Transverse colon (tissue), 4 donors: Measurements from ENCODE around the gene RPS19BP1. TPM values are rescaled to one million over a fixed set of nuclear protein-coding genes. Genes with fewer than 3 reads are reported as not detected.

Experiments used
- DNase-seq: peaks from one replicate; pipeline ENCODE4 v3.0.0-alpha.2; 2019
- H3K27ac ChIP-seq, 4 donors: fragments of 200-600 bp; sonication (generic); 2 replicates each; pipeline ENCODE4 v1.5.1; 2016 to 2018; ENCODE audit warnings: inconsistent platforms in 4 of 4
- H3K27me3 ChIP-seq: fragments of 200-600 bp; sonication (generic); 2 replicates; pipeline ENCODE4 v1.5.1; 2017; ENCODE audit warnings: inconsistent platforms
- H3K36me3 ChIP-seq, 4 donors: fragments of 200-600 bp; sonication (generic); 2 replicates each; pipeline ENCODE4 v1.5.1; 2017 to 2019; ENCODE audit warnings: inconsistent platforms in 4 of 4
- H3K4me1 ChIP-seq, 4 donors: fragments of 200-600 bp; sonication (generic); 2 replicates each; pipeline ENCODE4 v1.5.1; 2017 to 2020; ENCODE audit warnings: inconsistent platforms in 4 of 4
- H3K4me3 ChIP-seq, 4 donors: fragments of 200-600 bp; sonication (generic); 1 replicate in 1 of 4; 2 replicates in 3 of 4; pipeline versions ENCODE4 v1.5.1 to v1.6.1; 2017 to 2019; ENCODE audit warnings: inconsistent platforms in 4 of 4
- H3K9me3 ChIP-seq, 2 donors: fragments of 200-600 bp; sonication (generic); 2 replicates each; pipeline ENCODE4 v1.5.1; 2017 to 2019; ENCODE audit warnings: inconsistent platforms in 2 of 2
- EP300 ChIP-seq: sonication (generic); formaldehyde crosslinking; IDR thresholded peaks from one replicate; pipeline ENCODE4 v1.6.1; 2017; ENCODE audit warnings: antibody characterized with exemption, low read depth
- POLR2A ChIP-seq: fragments of 450-650 bp; IDR thresholded peaks from one replicate; pipeline ENCODE4 v1.6.1; 2016; ENCODE audit warnings: antibody characterized with exemption, mild to moderate bottlenecking, moderate library complexity
- POLR2AphosphoS5 ChIP-seq, 3 donors: sonication (generic); formaldehyde crosslinking; IDR thresholded peaks; one replicate each; pipeline ENCODE4 v1.6.1; 2016; ENCODE audit warnings: antibody characterized with exemption in 3 of 3
- WGBS, 2 donors: methylation state at CpG; one replicate each; pipeline ENCODE4 v1.1.5; 2018; ENCODE audit warnings: low coverage in 1 of 2; 5-methylcytosine and 5-hydroxymethylcytosine counted together
- in situ Hi-C, 4 donors: fragments of 200-750 bp; cut with MboI; loops; one replicate each; pipeline versions ENCODE4 v1.15.0 to v1.15.1; 2017; ENCODE audit warnings: low sequenced_read_pairs in 3 of 4, low pct_ligation_motif_present in 1 of 4, low pct_unique_long_range_greater_than_20kb in 1 of 4
- intact Hi-C: fragments of 100-400 bp; cut with DNase I; formaldehyde crosslinking; loops from one replicate; pipeline ENCODE4 v1.15.1; 2023; ENCODE audit warnings: low total_unique reads
- total RNA-seq, 4 donors: library from RNA; depleted of rRNA; stranded (reverse); fragments of >200 nt; gene quantifications; one replicate each; pipeline ENCODE4 v1.1.0, GENCODE V29; 2016
- TF ChIP-seq, protein P1 (sequence below), 5 experiments: fragments of 200-600 bp in 3 of 5; fragments of 450-650 bp in 2 of 5; sonication (generic) in 3 of 5; IDR thresholded peaks; 1 replicate in 2 of 5; 2 replicates in 3 of 5; pipeline ENCODE4 v1.5.1; 2016 to 2017; ENCODE audit warnings: antibody characterized with exemption in 5 of 5, inconsistent platforms in 3 of 5, mild to moderate bottlenecking in 2 of 5, moderate library complexity in 1 of 5

Gene RPS19BP1
- total RNA-seq, 4 donors from 2014 or later, result 20.5 to 153 (median 97.8) TPM

DNA sequence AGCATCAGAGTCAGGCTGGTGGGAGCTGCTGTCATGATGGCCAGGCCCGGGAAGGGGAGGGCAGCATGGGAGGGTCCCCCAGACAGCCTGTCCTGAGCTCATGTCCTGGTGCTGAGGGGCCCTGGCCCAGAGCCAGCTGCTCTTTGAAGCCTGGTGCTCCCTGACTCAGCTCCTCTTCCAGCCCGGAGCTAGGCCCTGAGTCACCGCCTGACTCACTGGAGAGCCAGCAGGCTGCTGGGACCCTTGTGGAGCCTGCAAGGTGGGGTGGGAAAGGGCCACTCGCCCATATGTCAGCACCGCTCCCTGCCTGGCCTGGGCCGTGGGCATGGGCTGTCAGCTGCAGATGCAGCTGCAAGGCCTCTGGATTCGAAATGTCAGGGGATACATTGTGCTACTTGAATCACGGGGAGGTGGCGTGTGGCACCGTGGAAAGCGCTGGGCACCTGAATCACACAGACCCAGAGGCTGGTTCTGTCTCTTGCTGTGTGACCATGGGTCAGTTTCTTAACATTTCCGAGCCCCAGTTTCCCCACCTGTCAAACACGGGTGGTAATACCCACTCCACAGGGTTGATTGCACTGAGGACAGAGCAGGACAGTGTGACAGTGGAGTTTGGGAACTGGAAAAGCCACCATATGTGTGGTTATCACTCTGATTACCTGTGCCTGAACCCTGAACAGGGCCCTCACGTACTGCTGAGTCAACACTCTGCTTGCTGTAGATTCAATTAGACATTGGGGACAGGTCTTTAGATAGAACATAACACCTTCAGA lies 42.4 kb upstream of the RPS19BP1 start:
- H3K4me3 ChIP-seq, result no peak overlapping the region
- H3K27ac ChIP-seq, result no peak overlapping the region
- H3K9me3 ChIP-seq, result no peaks in the 10 kb centered on the region
- no peak for TF ChIP-seq POLR2AphosphoS5 (IDR thresholded peaks at IDR 0.05)
- TF ChIP-seq, protein P1, sequence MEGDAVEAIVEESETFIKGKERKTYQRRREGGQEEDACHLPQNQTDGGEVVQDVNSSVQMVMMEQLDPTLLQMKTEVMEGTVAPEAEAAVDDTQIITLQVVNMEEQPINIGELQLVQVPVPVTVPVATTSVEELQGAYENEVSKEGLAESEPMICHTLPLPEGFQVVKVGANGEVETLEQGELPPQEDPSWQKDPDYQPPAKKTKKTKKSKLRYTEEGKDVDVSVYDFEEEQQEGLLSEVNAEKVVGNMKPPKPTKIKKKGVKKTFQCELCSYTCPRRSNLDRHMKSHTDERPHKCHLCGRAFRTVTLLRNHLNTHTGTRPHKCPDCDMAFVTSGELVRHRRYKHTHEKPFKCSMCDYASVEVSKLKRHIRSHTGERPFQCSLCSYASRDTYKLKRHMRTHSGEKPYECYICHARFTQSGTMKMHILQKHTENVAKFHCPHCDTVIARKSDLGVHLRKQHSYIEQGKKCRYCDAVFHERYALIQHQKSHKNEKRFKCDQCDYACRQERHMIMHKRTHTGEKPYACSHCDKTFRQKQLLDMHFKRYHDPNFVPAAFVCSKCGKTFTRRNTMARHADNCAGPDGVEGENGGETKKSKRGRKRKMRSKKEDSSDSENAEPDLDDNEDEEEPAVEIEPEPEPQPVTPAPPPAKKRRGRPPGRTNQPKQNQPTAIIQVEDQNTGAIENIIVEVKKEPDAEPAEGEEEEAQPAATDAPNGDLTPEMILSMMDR (IDR thresholded peaks at IDR 0.05), result no peak
- TF ChIP-seq POLR2A, result no peak
- TF ChIP-seq EP300, result no peak
- peaks cover 6% of the 10 kb centered on the region for H3K27me3 ChIP-seq
- H3K36me3 ChIP-seq, result no peaks in the 10 kb centered on the region
- in situ Hi-C loops (no loop called here), intact Hi-C loops (no loop called here)
- no peak for DNase-seq
- no peaks in the 10 kb centered on the region for H3K4me1 ChIP-seq
- WGBS, 2 donors, result 76% methylated on average over 14 of the region's 14 CpGs; no CpG with 5 or more reads in 1 of the 2 donors

DNA sequence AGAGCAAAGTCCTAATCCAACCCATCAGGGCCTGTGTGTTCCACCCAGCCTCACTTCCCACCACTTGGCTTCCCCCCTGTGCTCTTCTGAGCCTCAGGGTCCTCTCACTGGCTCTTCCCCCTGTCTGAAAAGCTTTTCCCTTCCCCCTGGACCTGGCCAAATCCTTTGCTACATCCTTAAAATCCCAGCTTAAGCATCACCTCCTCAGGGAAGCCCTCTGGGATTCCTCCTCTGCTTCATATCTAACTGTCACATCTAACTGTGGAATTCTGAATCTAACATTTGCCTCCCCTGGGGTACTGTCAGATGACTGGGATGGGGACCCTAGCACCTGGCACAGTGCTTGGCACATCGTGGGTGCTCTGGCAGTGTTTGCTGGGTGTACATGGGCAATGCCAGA lies 39.0 kb upstream of the RPS19BP1 start:
- intact Hi-C loops, result no loop called here
- DNase-seq, result no peak
- H3K4me3 ChIP-seq, result no peak overlapping the region
- 86% methylated on average over 1 of the region's 1 CpG; no CpG with 5 or more reads in 1 of the 2 donors for WGBS, 2 donors
- H3K36me3 ChIP-seq, result no peaks in the 10 kb centered on the region
- no peak for TF ChIP-seq POLR2AphosphoS5 (IDR thresholded peaks at IDR 0.05)
- no peak for TF ChIP-seq POLR2A
- TF ChIP-seq, protein P1 (IDR thresholded peaks at IDR 0.05), result no peak
- no peak for TF ChIP-seq EP300
- H3K9me3 ChIP-seq, result no peaks in the 10 kb centered on the region
- no peaks in the 10 kb centered on the region for H3K4me1 ChIP-seq
- H3K27ac ChIP-seq, result no peak overlapping the region
- in situ Hi-C loops, result no loop called here
- peaks cover 3% of the 10 kb centered on the region for H3K27me3 ChIP-seq

DNA sequence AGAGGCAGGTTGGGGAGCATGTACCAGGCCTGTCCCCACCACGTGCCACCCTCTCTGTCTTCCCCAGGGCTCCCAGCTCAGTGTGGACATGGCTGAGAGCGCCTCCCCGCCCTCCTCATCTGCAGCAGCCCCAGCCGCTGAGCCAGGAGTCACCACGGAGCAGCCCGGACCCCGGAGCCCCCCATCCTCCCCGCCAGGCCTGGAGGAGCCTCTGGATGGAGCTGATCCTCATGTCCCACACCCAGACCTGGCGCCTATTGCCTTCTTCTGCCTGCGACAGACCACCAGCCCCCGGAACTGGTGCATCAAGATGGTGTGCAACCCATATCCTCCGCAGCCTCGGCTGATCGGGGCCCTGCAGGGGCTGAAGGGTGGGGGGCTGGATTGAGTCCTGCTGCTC lies 38.1 kb upstream of the RPS19BP1 start, which contains the start of gene CACNA1I:
TSS of gene CACNA1I (plus strand) at position 89 of the 400 bp plus-strand sequence. CDS start at position 89, 0 bp downstream.
- 76% methylated on average over 7 of the region's 14 CpGs; no CpG with 5 or more reads in 1 of the 2 donors for WGBS, 2 donors
- TF ChIP-seq POLR2A (no peak), POLR2AphosphoS5 (IDR thresholded peaks at IDR 0.05) (no peak), EP300 (no peak)
- TF ChIP-seq, protein P1 (IDR thresholded peaks at IDR 0.05), result no peak
- Histone ChIP-seq H3K9me3 (no peaks in the 10 kb centered on the region), H3K4me3 (no peak within 1 kb of the TSS), H3K27me3 (no peaks in the 10 kb centered on the region), H3K36me3 (no peaks in the 10 kb centered on the region), H3K27ac (no peak within 1 kb of the TSS), H3K4me1 (no peaks in the 10 kb centered on the region)
- intact Hi-C loops, result no loop called here
- no peak for DNase-seq
- in situ Hi-C loops, result no loop called here

DNA sequence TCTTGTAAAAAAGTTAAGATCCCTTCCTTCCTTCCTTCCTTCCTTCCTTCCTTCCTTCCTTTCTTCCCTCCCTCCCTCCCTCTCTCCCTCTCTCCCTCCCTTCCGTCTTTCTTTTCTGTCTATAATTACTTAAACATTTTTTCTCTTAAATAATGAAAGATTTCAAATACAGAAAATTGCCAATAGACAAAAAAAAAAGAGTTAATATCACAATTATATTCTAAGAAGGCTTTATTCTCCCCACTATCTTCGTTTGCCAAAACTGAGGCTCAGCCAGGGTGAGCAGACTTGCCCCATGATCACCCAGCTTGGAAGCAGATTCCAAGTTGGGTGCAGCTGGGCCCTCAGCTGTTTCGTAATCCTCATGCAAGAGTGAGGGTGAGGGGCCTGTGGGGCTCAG lies 37.7 kb upstream of the RPS19BP1 start:
- intact Hi-C loops (no loop called here), in situ Hi-C loops (no loop called here)
- Histone ChIP-seq H3K9me3 (no peaks in the 10 kb centered on the region), H3K4me3 (no peak overlapping the region), H3K27me3 (no peaks in the 10 kb centered on the region), H3K4me1 (no peaks in the 10 kb centered on the region), H3K36me3 (no peaks in the 10 kb centered on the region), H3K27ac (no peak overlapping the region)
- no peak for DNase-seq
- TF ChIP-seq, protein P1 (IDR thresholded peaks at IDR 0.05), result no peak
- TF ChIP-seq POLR2A, result no peak
- no peak for TF ChIP-seq EP300
- no peak for TF ChIP-seq POLR2AphosphoS5 (IDR thresholded peaks at IDR 0.05)
- WGBS, 2 donors, result 78 to 100% methylated on average over 1 to 3 of the region's 3 CpGs
